Measurements from ENCODE around the gene GPAT2. TPM values are rescaled to one million over a fixed set of nuclear protein-coding genes. Genes with fewer than 3 reads are reported as not detected.
"Not testable (repeated sequence)": the region's sequence is repeated elsewhere in the genome, so short reads cannot be mapped to it uniquely, and the experiment has no call there.

GPAT2 gene
- total and polyA plus RNA-seq, 2 of the 4 experiments (the other 2 are of a cell fraction): 0.36 to 0.53 TPM

DNA sequence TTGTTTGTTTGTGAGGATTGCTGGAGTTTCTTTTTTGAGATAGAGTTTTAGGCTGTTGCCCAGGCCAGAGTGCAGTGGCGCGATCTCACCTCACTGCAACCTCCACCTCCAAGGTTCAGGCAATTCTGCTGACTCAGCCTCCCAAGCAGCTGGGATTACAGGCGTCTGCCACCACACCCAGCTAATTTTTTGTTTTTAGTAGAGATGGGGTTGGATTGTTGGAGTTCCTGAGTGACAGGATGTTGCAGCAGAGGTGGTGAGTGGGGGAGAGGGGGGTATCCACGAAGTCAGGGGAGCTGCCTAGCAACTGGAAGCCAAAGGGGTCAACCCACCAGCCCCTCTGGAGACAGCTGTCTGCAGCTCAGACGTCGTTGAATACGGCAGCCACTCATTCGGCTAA, 35.2 kb upstream of the GPAT2 start:
- WGBS, 2 experiments (ENCODE audit: extremely low coverage in 2 of 2, insufficient read length in 1 of 2): no CpG with 5 or more reads among the region's 8 CpGs
- H3K9ac ChIP-seq (ENCODE audit: low read depth, low read length): not testable (repeated sequence)

DNA sequence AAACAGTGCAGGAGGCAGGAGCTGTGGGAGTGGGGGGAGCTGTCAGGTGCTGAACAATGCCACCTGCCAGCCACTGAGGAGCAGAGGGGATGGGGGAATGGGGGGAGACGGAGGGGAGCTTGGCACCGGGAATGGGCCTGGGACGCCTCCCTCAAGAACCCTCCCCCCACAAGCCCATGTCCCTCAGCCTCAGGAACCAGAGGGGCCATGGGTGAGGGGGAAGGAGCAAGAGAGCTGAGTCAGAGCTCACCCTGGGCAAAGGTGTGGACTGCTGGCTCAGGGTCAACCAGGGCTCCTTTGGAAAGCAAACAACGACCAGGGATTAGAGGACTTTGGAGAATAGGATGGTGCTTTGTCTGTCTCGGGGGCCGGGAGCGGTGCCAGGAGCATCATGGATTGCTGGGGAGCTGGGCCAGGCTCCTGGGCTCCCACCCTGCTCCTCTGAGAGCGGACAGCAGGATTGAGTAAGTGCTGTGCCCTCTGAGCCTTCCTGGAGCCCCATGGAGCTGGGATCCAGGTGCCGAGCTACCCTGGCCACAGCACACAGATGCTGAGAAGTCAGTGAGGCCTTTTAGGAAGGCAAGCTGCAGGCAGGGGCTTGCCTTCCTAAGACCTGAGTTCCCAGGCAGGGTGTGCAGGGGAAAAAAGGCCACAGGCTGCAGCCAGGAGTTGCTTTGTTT, 33.3 kb upstream of the GPAT2 start:
- H2BK15ac ChIP-seq (ENCODE audit: low read depth, low read length); H2BK120ac ChIP-seq (ENCODE audit: low read depth, low read length); H3K36me3 ChIP-seq (ENCODE audit: control insufficient read depth, insufficient read depth, low read length); H3K9me3 ChIP-seq (ENCODE audit: control insufficient read depth, insufficient read depth, low read length); H2AFZ ChIP-seq (replicated peaks; ENCODE audit: low read length, poor library complexity); H4K91ac ChIP-seq (ENCODE audit: insufficient read depth, low read depth, low read length); H3K9ac ChIP-seq (ENCODE audit: low read depth, low read length); H3K4me2 ChIP-seq (ENCODE audit: low read depth, low read length); CTCF ChIA-PET; H3K56ac ChIP-seq (ENCODE audit: extremely low read depth, insufficient read depth, low read length); H4K5ac ChIP-seq (ENCODE audit: low read depth, low read length); H3K14ac ChIP-seq (replicated peaks; ENCODE audit: low read depth, low read length); intact Hi-C loops (cut with micrococcal nuclease); H3K18ac ChIP-seq (ENCODE audit: low read depth, low read length); H2AK5ac ChIP-seq (ENCODE audit: low read depth, low read length); H2AK9ac ChIP-seq (replicated peaks; ENCODE audit: low read depth, low read length, poor library complexity); DNase-seq; H4K8ac ChIP-seq (ENCODE audit: low read depth in 2 of 2, low read length in 2 of 2); H3K23ac ChIP-seq (ENCODE audit: low read depth, low read length); POLR2A ChIA-PET (ENCODE audit: unreplicated experiment); H2BK20ac ChIP-seq (ENCODE audit: low read depth, low read length); H3K27ac ChIP-seq (ENCODE audit: insufficient read depth, low read length); H3K9me1 ChIP-seq (ENCODE audit: insufficient read depth, low read length); H2BK5ac ChIP-seq (ENCODE audit: low read depth, low read length, poor library complexity, severe bottlenecking); H3K4ac ChIP-seq (ENCODE audit: low read depth, low read length); H3K4me3 ChIP-seq (ENCODE audit: insufficient read depth, low read depth, low read length); H3K79me1 ChIP-seq (ENCODE audit: low read depth in 1 of 2, low read length in 2 of 2); H3K4me1 ChIP-seq (ENCODE audit: control insufficient read depth, insufficient read depth, low read length); ATAC-seq (ENCODE audit: low read depth); BruUV-seq (replicated peaks); dilution Hi-C loops (cut with HindIII; ENCODE audit: low sequenced_read_pairs, unreplicated experiment); H4K20me1 ChIP-seq (ENCODE audit: insufficient read depth, low read length): not testable (repeated sequence)
- in situ Hi-C loops (cut with MboI; ENCODE audit: low sequenced_read_pairs): loop anchor here (25.0 kb wide), 1 partner anchor 1594 kb away; the partner anchor contains the start of genes ACTR1B and C2orf92
- WGBS, 2 experiments (ENCODE audit: extremely low coverage in 2 of 2, insufficient read length in 1 of 2): 18% methylated on average over 3 of the region's 9 CpGs; no CpG with 5 or more reads in 1 of the 2 experiments
- peaks cover 24% of the 10 kb centered on the region for H3K27me3 ChIP-seq (ENCODE audit: control insufficient read depth, insufficient read depth, low read length)

More for the DNA sequence above, 35.2 kb upstream of the GPAT2 start:
- H3K36me3 ChIP-seq (ENCODE audit: control insufficient read depth, insufficient read depth, low read length); H3K9me3 ChIP-seq (ENCODE audit: control insufficient read depth, insufficient read depth, low read length); H4K91ac ChIP-seq (ENCODE audit: insufficient read depth, low read depth, low read length); H3K18ac ChIP-seq (ENCODE audit: low read depth, low read length); ATAC-seq (ENCODE audit: low read depth); H3K79me1 ChIP-seq (ENCODE audit: low read depth in 1 of 2, low read length in 2 of 2); H3K4me1 ChIP-seq (ENCODE audit: control insufficient read depth, insufficient read depth, low read length); H3K4ac ChIP-seq (ENCODE audit: low read depth, low read length); H4K5ac ChIP-seq (ENCODE audit: low read depth, low read length); H2AFZ ChIP-seq (replicated peaks; ENCODE audit: low read length, poor library complexity); H2BK15ac ChIP-seq (ENCODE audit: low read depth, low read length); H3K4me2 ChIP-seq (ENCODE audit: low read depth, low read length); H2AK9ac ChIP-seq (replicated peaks; ENCODE audit: low read depth, low read length, poor library complexity); POLR2A ChIA-PET (ENCODE audit: unreplicated experiment); dilution Hi-C loops (cut with HindIII; ENCODE audit: low sequenced_read_pairs, unreplicated experiment); H3K9me1 ChIP-seq (ENCODE audit: insufficient read depth, low read length); H3K23ac ChIP-seq (ENCODE audit: low read depth, low read length); H2BK5ac ChIP-seq (ENCODE audit: low read depth, low read length, poor library complexity, severe bottlenecking); H4K20me1 ChIP-seq (ENCODE audit: insufficient read depth, low read length); H2AK5ac ChIP-seq (ENCODE audit: low read depth, low read length); BruUV-seq (replicated peaks); H3K4me3 ChIP-seq (ENCODE audit: insufficient read depth, low read depth, low read length); CTCF ChIA-PET; H3K56ac ChIP-seq (ENCODE audit: extremely low read depth, insufficient read depth, low read length); H4K8ac ChIP-seq (ENCODE audit: low read depth in 2 of 2, low read length in 2 of 2); H3K14ac ChIP-seq (replicated peaks; ENCODE audit: low read depth, low read length); intact Hi-C loops (cut with micrococcal nuclease); H2BK20ac ChIP-seq (ENCODE audit: low read depth, low read length); H3K27ac ChIP-seq (ENCODE audit: insufficient read depth, low read length); DNase-seq; H2BK120ac ChIP-seq (ENCODE audit: low read depth, low read length): not testable (repeated sequence)
- H3K27me3 ChIP-seq (ENCODE audit: control insufficient read depth, insufficient read depth, low read length): peaks cover 33% of the 10 kb centered on the region
- in situ Hi-C loops (cut with MboI; ENCODE audit: low sequenced_read_pairs): loop anchor here (25.0 kb wide), 1 partner anchor 1592 kb away; the partner anchor contains the start of genes ACTR1B and C2orf92

Data from IMR-90 (cell line).